Calu3 (cell line): ENCODE results near the gene MYO7A. TPM values are rescaled to one million over a fixed set of nuclear protein-coding genes. Genes with fewer than 3 reads are reported as not detected.

Source experiments
- BruUV-seq: library from RNA; stranded (reverse); fragments of 400-500 nt; replicated peaks from 2 replicates; lab custom pipeline; 2021; lab: Mats Ljungman, UMichigan
- CTCF ChIA-PET: fragments of 300-600 bp; sonication (Branson Sonifier 250); formaldehyde crosslinking; loops from one replicate; lab custom pipeline; 2022; ENCODE audit warnings: antibody characterized with exemption; lab: Charles Lee
- DNase-seq: peaks from one replicate; pipeline ENCODE4 v3.0.0; 2022
- H3K27ac Mint-ChIP-seq: one replicate; pipeline ENCODE4 v1.8.0; 2022; ENCODE audit warnings: mixed read lengths; ENCODE audit not compliant: unreplicated experiment
- H3K27me3 Mint-ChIP-seq: one replicate; pipeline ENCODE4 v1.8.0; 2022; ENCODE audit warnings: mixed read lengths; ENCODE audit not compliant: unreplicated experiment
- H3K36me3 Mint-ChIP-seq: one replicate; pipeline ENCODE4 v1.8.0; 2022; ENCODE audit warnings: mild to moderate bottlenecking, moderate library complexity, mixed read lengths; ENCODE audit not compliant: insufficient read depth, unreplicated experiment
- H3K4me1 Mint-ChIP-seq: one replicate; pipeline ENCODE4 v1.8.0; 2022; ENCODE audit warnings: mild to moderate bottlenecking, low read depth, mixed read lengths; ENCODE audit not compliant: unreplicated experiment
- H3K4me3 Mint-ChIP-seq: one replicate; pipeline ENCODE4 v1.8.0; 2022; ENCODE audit warnings: mild to moderate bottlenecking, low read depth, moderate library complexity, mixed read lengths; ENCODE audit not compliant: unreplicated experiment
- H3K9me3 Mint-ChIP-seq: one replicate; pipeline ENCODE4 v1.8.0; 2022; ENCODE audit warnings: low read depth, mixed read lengths; ENCODE audit not compliant: unreplicated experiment
- intact Hi-C: fragments of 100-400 bp; cut with micrococcal nuclease; formaldehyde crosslinking; loops from one replicate; pipeline ENCODE4 v1.10.0; 2022; ENCODE audit not compliant: unreplicated experiment
- total RNA-seq: library from RNA; stranded (reverse); gene quantifications from 2 replicates; pipeline ENCODE4 v1.2.3, GENCODE V29; 2022
- TF ChIP-seq, protein P1 (sequence below): fragments of 200-600 bp; IDR thresholded peaks from one replicate; pipeline ENCODE4 v1.8.0; 2022; ENCODE audit warnings: antibody characterized with exemption; ENCODE audit not compliant: unreplicated experiment

Gene MYO7A
- total RNA-seq, 1 experiment from 2014 or later = 3.7 TPM

DNA sequence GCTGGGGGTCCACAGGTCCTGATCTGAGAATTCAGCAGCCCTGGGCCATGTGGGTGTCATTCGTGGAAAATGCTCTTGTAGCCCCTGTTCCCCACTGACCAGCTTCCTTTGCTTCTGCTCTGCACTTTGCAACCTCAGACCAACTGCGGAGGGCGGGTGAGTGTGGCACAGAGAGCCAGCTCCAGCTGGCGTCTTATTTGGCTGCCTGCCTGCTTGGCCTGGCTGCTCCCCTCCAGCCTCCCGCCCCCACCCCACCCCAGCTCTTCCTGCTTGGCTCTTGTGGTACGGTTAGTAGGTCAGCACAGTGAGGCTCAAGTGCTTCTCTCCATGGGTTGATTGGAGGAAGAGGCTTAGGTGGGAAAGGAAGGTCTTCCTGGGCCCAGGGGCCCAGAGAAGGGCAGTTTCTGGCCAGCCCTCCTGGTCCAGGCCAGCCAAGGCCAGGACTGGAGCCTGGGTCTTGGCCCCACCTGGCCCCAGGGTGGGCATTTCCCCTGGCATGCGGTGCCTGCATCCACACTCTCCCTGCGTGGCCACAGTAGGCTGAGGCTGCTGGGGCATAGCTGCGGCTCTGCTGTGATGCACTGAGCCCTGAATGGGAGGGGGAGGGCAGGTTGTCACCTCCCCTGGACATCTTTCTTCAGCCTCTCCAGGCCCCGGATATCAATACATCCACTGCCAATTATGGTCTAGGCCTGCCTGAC, 26.5 kb downstream of the MYO7A start:
- Mint-ChIP-seq H3K27ac (no peak overlapping the region), H3K9me3 (no peaks in the 10 kb centered on the region), H3K27me3 (peaks cover 62% of the 10 kb centered on the region), H3K4me1 (no peaks in the 10 kb centered on the region), H3K4me3 (no peak overlapping the region), H3K36me3 (no peaks in the 10 kb centered on the region)
- no peak for DNase-seq
- no TSS peak for BruUV-seq
- intact Hi-C loops = no loop called here
- CTCF ChIA-PET = interaction anchor here (1.0 kb wide), 1 partner anchor 8 kb away, joined by 3 read pairs; no protein-coding TSS in a partner anchor
- TF ChIP-seq, protein P1, sequence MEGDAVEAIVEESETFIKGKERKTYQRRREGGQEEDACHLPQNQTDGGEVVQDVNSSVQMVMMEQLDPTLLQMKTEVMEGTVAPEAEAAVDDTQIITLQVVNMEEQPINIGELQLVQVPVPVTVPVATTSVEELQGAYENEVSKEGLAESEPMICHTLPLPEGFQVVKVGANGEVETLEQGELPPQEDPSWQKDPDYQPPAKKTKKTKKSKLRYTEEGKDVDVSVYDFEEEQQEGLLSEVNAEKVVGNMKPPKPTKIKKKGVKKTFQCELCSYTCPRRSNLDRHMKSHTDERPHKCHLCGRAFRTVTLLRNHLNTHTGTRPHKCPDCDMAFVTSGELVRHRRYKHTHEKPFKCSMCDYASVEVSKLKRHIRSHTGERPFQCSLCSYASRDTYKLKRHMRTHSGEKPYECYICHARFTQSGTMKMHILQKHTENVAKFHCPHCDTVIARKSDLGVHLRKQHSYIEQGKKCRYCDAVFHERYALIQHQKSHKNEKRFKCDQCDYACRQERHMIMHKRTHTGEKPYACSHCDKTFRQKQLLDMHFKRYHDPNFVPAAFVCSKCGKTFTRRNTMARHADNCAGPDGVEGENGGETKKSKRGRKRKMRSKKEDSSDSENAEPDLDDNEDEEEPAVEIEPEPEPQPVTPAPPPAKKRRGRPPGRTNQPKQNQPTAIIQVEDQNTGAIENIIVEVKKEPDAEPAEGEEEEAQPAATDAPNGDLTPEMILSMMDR = no peak

DNA sequence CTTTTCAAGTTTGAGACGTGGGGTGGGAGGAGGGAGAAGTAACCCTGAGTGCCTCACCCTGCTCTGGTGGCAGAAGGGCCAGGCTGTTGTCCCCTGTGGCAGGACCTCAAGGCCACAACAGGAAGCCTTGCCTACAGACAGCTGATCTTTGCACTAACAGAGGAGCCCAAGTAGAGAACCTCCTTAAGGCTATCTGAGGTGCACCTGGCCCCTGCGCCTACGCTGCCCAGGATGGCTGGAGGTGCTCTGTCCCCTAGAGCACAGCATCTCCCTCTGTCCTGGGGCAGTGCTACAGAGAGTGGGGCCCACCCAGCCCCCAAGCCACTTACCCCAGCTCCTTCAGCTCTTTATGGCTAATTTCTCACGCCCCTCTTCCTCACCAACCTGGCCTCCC, 27.0 kb downstream of the MYO7A start:
- Mint-ChIP-seq H3K27me3 (peaks cover 63% of the 10 kb centered on the region), H3K27ac (no peak overlapping the region), H3K36me3 (no peaks in the 10 kb centered on the region), H3K9me3 (no peaks in the 10 kb centered on the region), H3K4me3 (no peak overlapping the region), H3K4me1 (no peaks in the 10 kb centered on the region)
- BruUV-seq = no TSS peak
- CTCF ChIA-PET = interaction anchor here (1.0 kb wide), 1 partner anchor 9 kb away, joined by 3 read pairs; no protein-coding TSS in a partner anchor
- no peak for DNase-seq
- TF ChIP-seq, protein P1 = no peak
- intact Hi-C loops = no loop called here

DNA sequence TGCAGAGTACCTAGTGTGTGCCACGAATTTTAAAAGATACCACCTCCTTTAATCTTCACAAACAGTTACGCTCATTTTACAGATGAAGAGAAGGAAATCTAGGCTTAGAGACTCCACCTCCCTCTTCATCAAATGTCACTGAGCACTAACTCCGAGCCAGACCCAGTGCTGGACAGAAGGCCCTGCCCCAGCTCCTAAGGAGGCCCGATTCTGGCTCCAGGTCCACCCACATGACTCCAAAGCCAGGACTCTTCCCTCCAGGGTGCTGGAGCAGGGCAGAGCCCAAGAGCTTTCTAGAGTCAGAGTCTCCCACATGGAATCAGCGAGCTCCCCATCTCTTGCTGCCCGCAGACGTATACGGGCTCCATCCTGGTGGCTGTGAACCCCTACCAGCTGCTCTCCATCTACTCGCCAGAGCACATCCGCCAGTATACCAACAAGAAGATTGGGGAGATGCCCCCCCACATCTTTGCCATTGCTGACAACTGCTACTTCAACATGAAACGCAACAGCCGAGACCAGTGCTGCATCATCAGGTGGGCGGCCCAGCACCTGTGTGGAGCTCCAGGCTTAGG, 27.6 kb downstream of the MYO7A start:
- H3K4me3 Mint-ChIP-seq = no peak overlapping the region
- CTCF ChIA-PET = interaction anchor here (1.0 kb wide), 1 partner anchor 9 kb away, joined by 3 read pairs; no protein-coding TSS in a partner anchor
- no peak for DNase-seq
- peaks cover 58% of the 10 kb centered on the region for H3K27me3 Mint-ChIP-seq
- H3K4me1 Mint-ChIP-seq = no peaks in the 10 kb centered on the region
- TF ChIP-seq, protein P1 = no peak
- intact Hi-C loops = no loop called here
- no peaks in the 10 kb centered on the region for H3K36me3 Mint-ChIP-seq
- no peak overlapping the region for H3K27ac Mint-ChIP-seq
- BruUV-seq = no TSS peak
- H3K9me3 Mint-ChIP-seq = no peaks in the 10 kb centered on the region

DNA sequence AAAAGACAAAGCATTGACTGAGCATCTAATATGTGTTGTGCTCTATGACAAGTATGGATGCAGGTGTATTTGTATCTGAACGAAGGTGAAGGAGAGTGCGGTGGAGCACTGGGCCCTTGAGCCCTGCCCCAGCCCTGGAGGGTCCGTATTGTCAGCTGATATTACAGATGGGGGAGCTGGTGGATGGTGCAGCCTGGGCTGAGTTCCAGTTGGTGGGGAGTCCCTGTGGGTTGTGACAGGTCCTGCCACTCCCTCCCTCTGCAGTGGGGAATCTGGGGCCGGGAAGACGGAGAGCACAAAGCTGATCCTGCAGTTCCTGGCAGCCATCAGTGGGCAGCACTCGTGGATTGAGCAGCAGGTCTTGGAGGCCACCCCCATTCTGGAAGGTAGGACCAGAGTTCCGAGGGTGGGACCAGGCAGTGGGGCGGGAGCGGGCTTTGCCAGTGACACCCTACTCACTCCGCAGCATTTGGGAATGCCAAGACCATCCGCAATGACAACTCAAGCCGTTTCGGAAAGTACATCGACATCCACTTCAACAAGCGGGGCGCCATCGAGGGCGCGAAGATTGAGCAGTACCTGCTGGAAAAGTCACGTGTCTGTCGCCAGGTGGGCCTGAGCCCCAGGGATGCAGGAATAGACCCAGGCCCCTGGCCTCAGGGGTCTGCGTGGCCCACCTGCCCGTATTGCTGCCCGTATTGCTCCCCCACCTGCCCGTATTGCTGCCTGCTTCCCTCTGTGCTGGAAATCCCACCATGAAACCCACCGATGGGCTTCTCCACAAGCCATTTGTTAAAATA, 28.6 kb downstream of the MYO7A start:
- Mint-ChIP-seq H3K36me3 (no peaks in the 10 kb centered on the region), H3K4me1 (no peaks in the 10 kb centered on the region), H3K27me3 (peaks cover 56% of the 10 kb centered on the region), H3K9me3 (no peaks in the 10 kb centered on the region), H3K4me3 (no peak overlapping the region), H3K27ac (no peak overlapping the region)
- TF ChIP-seq, protein P1 = no peak
- intact Hi-C loops = no loop called here
- no peak for DNase-seq
- no TSS peak for BruUV-seq
- CTCF ChIA-PET = no interaction called here
